ENCODE results near the gene PRXL2B. TPM values are rescaled to one million over a fixed set of nuclear protein-coding genes. Genes with fewer than 3 reads are reported as not detected.

PRXL2B gene
- total and polyA plus RNA-seq, 12 donors: 3.7 to 12.0 (median 5.4) TPM

GRCh38 chr1:2627746-2628145, 41.2 kb downstream of the PRXL2B start:
- TF ChIP-seq CTCF (IDR thresholded peaks at IDR 0.05): no peak

GRCh38 chr1:2628191-2628932, 41.8 kb downstream of the PRXL2B start:
- 8% methylated on average over 42 to 46 of the region's 46 CpGs for WGBS, 2 donors
- Histone ChIP-seq H3K9me3 (no peaks in the 10 kb centered on the region), H3K27me3 (peaks cover 26 to 85% (median 79%) of the 10 kb centered on the region in 7 donors), H3K4me1 (peaks cover 0 to 14% (median 4%) of the 10 kb centered on the region in 9 donors), H3K36me3 (no peaks in the 10 kb centered on the region), H3K4me3 (no peak overlapping the region), H3K27ac (no peak overlapping the region)
- DNase-seq (no peak), ATAC-seq (peak in 1 of 8 donors; percentile 24)
- no peak for TF ChIP-seq CTCF (IDR thresholded peaks at IDR 0.05)
- intact Hi-C loops (cut with DNase I): no loop called here

More at GRCh38 chr1:2627746-2628145, 41.2 kb downstream of the PRXL2B start:
- 30 to 34% methylated on average over 6 of the region's 6 CpGs for WGBS, 2 donors
- peaks cover 0 to 9% (median 0%) of the 10 kb centered on the region in 9 donors for H3K4me1 ChIP-seq
- intact Hi-C loops (cut with DNase I): no loop called here
- DNase-seq: no peak
- H3K36me3 ChIP-seq: no peaks in the 10 kb centered on the region
- no peak overlapping the region for H3K4me3 ChIP-seq
- no peaks in the 10 kb centered on the region for H3K9me3 ChIP-seq
- H3K27ac ChIP-seq: no peak overlapping the region
- no peak for ATAC-seq
- peaks cover 21 to 79% (median 73%) of the 10 kb centered on the region in 7 donors for H3K27me3 ChIP-seq

GRCh38 chr1:2628933-2629626, 42.5 kb downstream of the PRXL2B start:
- intact Hi-C loops (cut with DNase I): no loop called here
- Histone ChIP-seq H3K4me1 (peaks cover 0 to 20% (median 9%) of the 10 kb centered on the region in 9 donors), H3K4me3 (no peak overlapping the region), H3K27me3 (peaks cover 26 to 92% (median 86%) of the 10 kb centered on the region in 7 donors), H3K27ac (no peak overlapping the region), H3K36me3 (no peaks in the 10 kb centered on the region), H3K9me3 (no peaks in the 10 kb centered on the region)
- TF ChIP-seq CTCF (IDR thresholded peaks at IDR 0.05): no peak
- DNase-seq: no peak
- ATAC-seq: no peak
- whole genome bisulfite sequencing, 2 donors: 3 to 4% methylated on average over 60 to 62 of the region's 64 CpGs

GRCh38 chr1:2629627-2630497, 43.3 kb downstream of the PRXL2B start:
- peaks cover 26 to 94% (median 84%) of the 10 kb centered on the region in 7 donors for H3K27me3 ChIP-seq
- no peaks in the 10 kb centered on the region for H3K9me3 ChIP-seq
- no peaks in the 10 kb centered on the region for H3K36me3 ChIP-seq
- no peak overlapping the region for H3K27ac ChIP-seq
- H3K4me3 ChIP-seq: no peak overlapping the region
- ATAC-seq: no peak
- no peak for TF ChIP-seq CTCF (IDR thresholded peaks at IDR 0.05)
- no peak for DNase-seq
- peaks cover 0 to 20% (median 10%) of the 10 kb centered on the region in 9 donors for H3K4me1 ChIP-seq
- WGBS, 2 donors: 80 to 82% methylated on average over 23 of the region's 23 CpGs
- intact Hi-C loops (cut with DNase I): no loop called here

All from heart right ventricle (tissue), 16 donors.